Measurements from ENCODE around the gene NUP133. TPM values are rescaled to one million over a fixed set of nuclear protein-coding genes. Genes with fewer than 3 reads are reported as not detected.

The NUP133 gene
- total RNA-seq, 4 donors from 2014 or later: 26.6 to 58.1 (median 38.8) TPM

DNA sequence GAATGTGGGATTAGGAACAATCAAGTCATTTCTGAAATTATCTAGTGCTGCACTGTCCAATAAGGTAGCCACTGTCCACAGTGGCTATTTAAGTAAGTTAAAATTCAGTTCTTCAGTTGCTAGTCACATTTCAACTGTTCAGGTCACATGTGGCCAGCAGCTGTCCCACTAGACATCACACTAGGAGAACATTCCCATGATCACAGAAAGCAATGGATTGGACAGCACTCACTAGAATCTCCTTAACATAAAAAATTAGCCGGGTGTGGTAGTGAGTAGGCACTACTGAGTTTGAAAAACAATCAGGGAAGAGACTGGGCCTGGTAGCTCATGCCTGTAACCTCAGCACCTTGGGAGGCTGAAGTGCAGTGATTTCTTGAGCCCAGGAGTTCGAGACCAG is 33.6 kb downstream of the NUP133 start:
- H3K9me3 ChIP-seq: no peaks in the 10 kb centered on the region
- no peak for TF ChIP-seq CTCF (IDR thresholded peaks at IDR 0.05)
- no peak for TF ChIP-seq POLR2AphosphoS5 (IDR thresholded peaks at IDR 0.05)
- no peak for TF ChIP-seq POLR2A (IDR thresholded peaks at IDR 0.05)
- no peak for TF ChIP-seq EP300 (IDR thresholded peaks at IDR 0.05)
- 82% methylated on average over 2 of the region's 2 CpGs for WGBS
- H3K4me3 ChIP-seq: no peak overlapping the region
- H3K36me3 ChIP-seq: peaks cover 88% of the 10 kb centered on the region
- no peak overlapping the region for H3K27ac ChIP-seq
- no peak for DNase-seq (ENCODE audit: low spot score in 2 of 2)
- H3K4me1 ChIP-seq: no peaks in the 10 kb centered on the region
- no peaks in the 10 kb centered on the region for H3K27me3 ChIP-seq

- H3K4me1 ChIP-seq: no peaks in the 10 kb centered on the region
- peaks cover 86% of the 10 kb centered on the region for H3K36me3 ChIP-seq
- DNase-seq (ENCODE audit: low spot score in 2 of 2): no peak
- 78% methylated on average over 3 of the region's 3 CpGs for WGBS
- TF ChIP-seq EP300 (IDR thresholded peaks at IDR 0.05): no peak
- no peak for TF ChIP-seq CTCF (IDR thresholded peaks at IDR 0.05)
- no peak for TF ChIP-seq POLR2AphosphoS5 (IDR thresholded peaks at IDR 0.05)
- no peak for TF ChIP-seq POLR2A (IDR thresholded peaks at IDR 0.05)
- no peaks in the 10 kb centered on the region for H3K9me3 ChIP-seq
- no peak overlapping the region for H3K27ac ChIP-seq
- H3K27me3 ChIP-seq: no peaks in the 10 kb centered on the region
- no peak overlapping the region for H3K4me3 ChIP-seq
These were observed 37.0 kb downstream of the NUP133 start for GRCh38 chr1:229471175-229471574.

DNA sequence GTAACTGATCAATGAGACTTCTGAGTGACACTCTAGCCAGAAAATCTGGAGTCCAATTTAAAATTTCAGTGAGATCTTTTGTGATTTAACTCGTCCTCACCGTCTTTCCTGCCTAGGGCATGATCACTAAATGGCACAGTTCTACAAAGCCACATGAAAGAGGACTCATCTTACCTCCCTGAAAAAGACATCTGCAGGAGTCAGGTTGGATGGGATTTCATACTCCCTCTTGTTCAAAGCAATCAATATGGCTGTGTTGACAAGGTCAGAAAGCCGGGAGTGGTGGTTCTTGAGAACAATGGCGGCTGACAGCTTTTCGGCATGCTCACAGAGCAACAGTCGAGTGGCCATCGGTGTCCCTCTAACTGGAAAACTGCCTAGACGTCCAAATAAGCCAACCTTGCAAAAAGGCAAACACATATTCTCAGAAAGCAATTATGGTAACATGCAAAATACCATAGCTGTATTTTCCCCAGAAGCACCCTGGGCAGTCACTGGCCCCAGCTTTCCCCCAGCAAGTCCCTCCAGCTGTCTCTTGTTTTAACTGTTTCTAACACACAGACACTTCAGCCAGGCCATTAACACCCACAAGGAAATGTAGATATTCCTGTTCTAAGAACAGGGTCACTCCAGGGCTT is 37.6 kb downstream of the NUP133 start:
- H3K27ac ChIP-seq: no peak overlapping the region
- no peaks in the 10 kb centered on the region for H3K9me3 ChIP-seq
- TF ChIP-seq POLR2AphosphoS5 (IDR thresholded peaks at IDR 0.05): no peak
- no peak for TF ChIP-seq EP300 (IDR thresholded peaks at IDR 0.05)
- TF ChIP-seq CTCF (IDR thresholded peaks at IDR 0.05): no peak
- TF ChIP-seq POLR2A (IDR thresholded peaks at IDR 0.05): no peak
- no peaks in the 10 kb centered on the region for H3K4me1 ChIP-seq
- no peak overlapping the region for H3K4me3 ChIP-seq
- peaks cover 84% of the 10 kb centered on the region for H3K36me3 ChIP-seq
- 89% methylated on average over 8 of the region's 8 CpGs for WGBS
- DNase-seq (ENCODE audit: low spot score in 2 of 2): no peak
- no peaks in the 10 kb centered on the region for H3K27me3 ChIP-seq

GRCh38 chr1:229466887-229467286 is 41.3 kb downstream of the NUP133 start:
- Histone ChIP-seq H3K36me3 (peaks cover 87% of the 10 kb centered on the region), H3K9me3 (no peaks in the 10 kb centered on the region), H3K4me3 (no peak overlapping the region), H3K27ac (no peak overlapping the region), H3K27me3 (no peaks in the 10 kb centered on the region), H3K4me1 (no peaks in the 10 kb centered on the region)
- WGBS: 96% methylated on average over 1 of the region's 1 CpG
- TF ChIP-seq EP300 (IDR thresholded peaks at IDR 0.05) (no peak), CTCF (IDR thresholded peaks at IDR 0.05) (no peak), POLR2AphosphoS5 (IDR thresholded peaks at IDR 0.05) (no peak), POLR2A (IDR thresholded peaks at IDR 0.05) (no peak)
- DNase-seq (ENCODE audit: low spot score in 2 of 2): no peak

DNA sequence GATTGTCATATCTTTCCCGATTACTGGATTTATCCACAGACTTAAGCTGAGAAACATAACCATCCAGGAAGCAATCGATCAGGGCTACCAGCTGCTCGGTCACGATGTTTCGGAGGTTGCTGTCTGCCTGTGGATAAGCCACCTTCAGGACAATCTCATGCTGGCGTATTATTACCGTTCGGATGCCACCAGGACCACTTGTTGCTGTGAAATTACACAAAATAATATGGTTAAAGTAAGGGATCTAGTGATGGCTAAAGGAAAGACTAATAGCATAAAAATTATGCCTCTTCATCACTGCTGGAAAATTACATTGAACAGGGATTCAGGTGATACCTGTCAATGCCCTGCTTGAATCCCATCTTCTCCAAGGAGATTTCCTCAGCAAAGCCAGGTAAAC is 43.5 kb downstream of the NUP133 start:
- Histone ChIP-seq H3K4me3 (no peak overlapping the region), H3K9me3 (no peaks in the 10 kb centered on the region), H3K4me1 (no peaks in the 10 kb centered on the region), H3K36me3 (peaks cover 90% of the 10 kb centered on the region), H3K27me3 (no peaks in the 10 kb centered on the region), H3K27ac (no peak overlapping the region)
- DNase-seq (ENCODE audit: low spot score in 2 of 2): no peak
- no peak for TF ChIP-seq POLR2A (IDR thresholded peaks at IDR 0.05)
- no peak for TF ChIP-seq CTCF (IDR thresholded peaks at IDR 0.05)
- no peak for TF ChIP-seq EP300 (IDR thresholded peaks at IDR 0.05)
- WGBS: 97% methylated on average over 8 of the region's 8 CpGs
